ENCODE data around the gene CEP164. TPM values are rescaled to one million over a fixed set of nuclear protein-coding genes. Genes with fewer than 3 reads are reported as not detected.

CEP164 gene
- total and polyA plus RNA-seq, 2 of the 4 experiments (the other 2 are of a cell fraction): 23.3 to 26.9 TPM

GRCh38 chr11:117282956-117283355 lies 44.7 kb upstream of the CEP164 start:
- intact Hi-C loops (cut with micrococcal nuclease): no loop called here
- Histone ChIP-seq H3K27me3 (ENCODE audit: control insufficient read depth, insufficient read depth, low read length) (no peaks in the 10 kb centered on the region), H3K14ac (replicated peaks; ENCODE audit: low read depth, low read length) (no peak overlapping the region), H3K36me3 (ENCODE audit: control insufficient read depth, insufficient read depth, low read length) (peaks cover 26% of the 10 kb centered on the region), H4K20me1 (ENCODE audit: insufficient read depth, low read length) (no peaks in the 10 kb centered on the region), H3K27ac (ENCODE audit: insufficient read depth, low read length) (no peak overlapping the region), H2AFZ (replicated peaks; ENCODE audit: low read length, poor library complexity) (no peak overlapping the region), H2BK120ac (ENCODE audit: low read depth, low read length) (no peak overlapping the region; the same call in 1 of the 2 replicates), H2AK5ac (ENCODE audit: low read depth, low read length) (no peak overlapping the region), H2BK15ac (ENCODE audit: low read depth, low read length) (no peak overlapping the region; the same call in 2 of the 3 replicates), H2AK9ac (replicated peaks; ENCODE audit: low read depth, low read length, poor library complexity) (no peak overlapping the region), H3K9ac (ENCODE audit: low read depth, low read length) (no peak overlapping the region), H2BK20ac (ENCODE audit: low read depth, low read length) (no peak overlapping the region), H3K56ac (ENCODE audit: extremely low read depth, insufficient read depth, low read length) (no peak overlapping the region), H3K23ac (ENCODE audit: low read depth, low read length) (no peak overlapping the region), H4K8ac (ENCODE audit: low read depth in 2 of 2, low read length in 2 of 2) (no peak overlapping the region), H3K4me1 (ENCODE audit: control insufficient read depth, insufficient read depth, low read length) (peaks cover 13% of the 10 kb centered on the region), H3K4ac (ENCODE audit: low read depth, low read length) (0 out of 2 replicates have a peak overlapping the region, but pooled peaks have one; percentile 93), H3K18ac (ENCODE audit: low read depth, low read length) (no peak overlapping the region), H3K4me2 (ENCODE audit: low read depth, low read length) (no peak overlapping the region), H4K5ac (ENCODE audit: low read depth, low read length) (no peak overlapping the region), H4K91ac (ENCODE audit: insufficient read depth, low read depth, low read length) (no peak overlapping the region), H3K79me1 (ENCODE audit: low read depth in 1 of 2, low read length in 2 of 2) (peaks cover 5 to 15% of the 10 kb centered on the region in 2 experiments), H3K9me3 (ENCODE audit: control insufficient read depth, insufficient read depth, low read length) (no peaks in the 10 kb centered on the region), H3K9me1 (ENCODE audit: insufficient read depth, low read length) (peaks cover 24% of the 10 kb centered on the region), H3K4me3 (ENCODE audit: insufficient read depth, low read depth, low read length) (no peak overlapping the region), H2BK5ac (ENCODE audit: low read depth, low read length, poor library complexity, severe bottlenecking) (no peak overlapping the region)
- WGBS, 2 experiments (ENCODE audit: extremely low coverage in 2 of 2, insufficient read length in 1 of 2): 93% methylated on average over 3 of the region's 3 CpGs; no CpG with 5 or more reads in 1 of the 2 experiments
- in situ Hi-C loops (cut with MboI; ENCODE audit: low sequenced_read_pairs): no loop called here
- CTCF ChIA-PET: no interaction called here
- no TSS peak for BruUV-seq (replicated peaks)
- no peak for ATAC-seq (ENCODE audit: low read depth)
- dilution Hi-C loops (cut with HindIII; ENCODE audit: low sequenced_read_pairs, unreplicated experiment): no loop called here
- no peak for TF ChIP-seq ELK1 (IDR thresholded peaks at IDR 0.05; ENCODE audit: borderline replicate concordance, low read depth, low read length)
- no peak for TF ChIP-seq BHLHE40 (IDR thresholded peaks at IDR 0.05; ENCODE audit: low read depth, low read length)
- TF ChIP-seq POLR2A (IDR thresholded peaks at IDR 0.05; ENCODE audit: low read depth, low read length): no peak
- no peak for TF ChIP-seq MAZ (IDR thresholded peaks at IDR 0.05; ENCODE audit: borderline replicate concordance, low read depth, low read length)
- TF ChIP-seq MAFK (IDR thresholded peaks at IDR 0.05; ENCODE audit: low read depth, low read length): no peak
- no peak for TF ChIP-seq CTCF (conservative IDR thresholded peaks at IDR 0.05; ENCODE audit: low read depth, low read length)
- no peak for TF ChIP-seq SMC3 (IDR thresholded peaks at IDR 0.05; ENCODE audit: low read depth, low read length)
- no peak for TF ChIP-seq RCOR1 (IDR thresholded peaks at IDR 0.05; ENCODE audit: insufficient replicate concordance, low read length)
- no peak for TF ChIP-seq NFE2L2 (IDR thresholded peaks at IDR 0.05; ENCODE audit: low read depth, low read length)
- TF ChIP-seq FOS (IDR thresholded peaks at IDR 0.05; ENCODE audit: low read depth, low read length): no peak
- TF ChIP-seq MXI1 (IDR thresholded peaks at IDR 0.05; ENCODE audit: borderline replicate concordance, low read depth, low read length): no peak
- TF ChIP-seq RAD21 (IDR thresholded peaks at IDR 0.05; ENCODE audit: low read length): no peak
- TF ChIP-seq CHD1 (IDR thresholded peaks at IDR 0.05; ENCODE audit: low read depth, low read length): no peak
- no peak for TF ChIP-seq RFX5 (IDR thresholded peaks at IDR 0.05; ENCODE audit: low read depth, low read length)
- TF ChIP-seq USF2 (IDR thresholded peaks at IDR 0.05; ENCODE audit: low read depth, low read length): no peak
- TF ChIP-seq CEBPB (IDR thresholded peaks at IDR 0.05; ENCODE audit: low read depth, low read length): no peak
- no peak for DNase-seq
- POLR2A ChIA-PET (ENCODE audit: unreplicated experiment): no interaction called here

All from IMR-90 (cell line).